K562 (cell line): ENCODE data around the gene ARL17A.
"Not testable (repeated sequence)": the region's sequence is repeated elsewhere in the genome, so short reads cannot be mapped to it uniquely, and the experiment has no call there.

Experiments
- ARID1B ChIP-seq: fragments of 450-650 bp; IDR thresholded peaks from 2 replicates; pipeline ENCODE4 v1.6.1; 2016; ENCODE audit warnings: antibody characterized with exemption, mild to moderate bottlenecking, inconsistent platforms
- BACH1 ChIP-seq: fragments of 200-800 bp; sonication (Bioruptor generic); IDR thresholded peaks from 2 replicates; pipeline ENCODE4 v1.6.1; 2016; ENCODE audit warnings: missing genetic modification characterization, missing compliant biosample characterization
- BRD4 ChIP-seq: fragments of 200-600 bp; sonication (generic); IDR thresholded peaks from 2 replicates; pipeline ENCODE4 v1.6.1; 2017; ENCODE audit warnings: inconsistent platforms
- CCAR2 ChIP-seq: fragments of 200-400 bp; formaldehyde crosslinking; IDR thresholded peaks from 2 replicates; pipeline ENCODE4 v1.6.1; 2017; ENCODE audit warnings: mild to moderate bottlenecking, low read depth, low read length
- ELF1 ChIP-seq: fragments of 200-800 bp; sonication (Bioruptor generic); IDR thresholded peaks from 2 replicates; pipeline ENCODE4 v1.6.1; 2016; ENCODE audit warnings: missing genetic modification characterization, missing compliant biosample characterization
- ESRRA ChIP-seq: fragments of 450-650 bp; IDR thresholded peaks from 2 replicates; pipeline ENCODE4 v1.6.1; 2014; ENCODE audit warnings: low read depth, mild to moderate bottlenecking, moderate library complexity, borderline replicate concordance
- ETV6 ChIP-seq, 3 experiments: fragments of 150-350 bp in 1 of 3; sonication (generic) in 1 of 3; formaldehyde crosslinking in 1 of 3; IDR thresholded peaks; 2 replicates each; pipeline versions ENCODE4 v1.6.1 to v1.8.0; 2014 to 2022; ENCODE audit warnings: borderline replicate concordance in 2 of 3, low read depth in 2 of 3, antibody characterized with exemption in 1 of 3, low read length in 1 of 3, mild to moderate bottlenecking in 1 of 3, missing genetic modification reagents in 1 of 3
- SP2 ChIP-seq: IDR thresholded peaks from 2 replicates; pipeline ENCODE4 v1.6.1; 2011; ENCODE audit warnings: mild to moderate bottlenecking, low read depth, low read length, moderate library complexity; ENCODE audit not compliant: poor library complexity, severe bottlenecking; ENCODE audit errors: extremely low read depth
- WHSC1 ChIP-seq: IDR thresholded peaks from one replicate; pipeline ENCODE4 v1.6.1; 2012; ENCODE audit warnings: low read length, control low read depth, inconsistent platforms
- ZBTB33 ChIP-seq: sonication (generic); formaldehyde crosslinking; IDR thresholded peaks from 2 replicates; pipeline ENCODE4 v1.8.1; 2023; ENCODE audit warnings: mild to moderate bottlenecking, missing genetic modification reagents
- TF ChIP-seq, protein P1 (sequence below): sonication (generic); formaldehyde crosslinking; IDR thresholded peaks from 2 replicates; pipeline ENCODE4 v1.8.1; 2023; ENCODE audit warnings: mild to moderate bottlenecking, missing genetic modification reagents
- TF ChIP-seq, protein P2 (sequence below): sonication (generic); formaldehyde crosslinking; IDR thresholded peaks from 2 replicates; pipeline ENCODE4 v1.8.0; 2022; ENCODE audit warnings: mild to moderate bottlenecking, missing genetic modification reagents

- not testable (repeated sequence) for TF ChIP-seq ARID1B; ESRRA; ETV6 (IDR thresholded peaks at IDR 0.05; ENCODE audit: borderline replicate concordance in 1 of 2, low read depth in 2 of 2, low read length in 1 of 2); ETV6 (CRISPR knock-in tag; IDR thresholded peaks at IDR 0.05; ENCODE audit: borderline replicate concordance); SP2; BACH1 (tag); ELF1 (tag); BRD4; CCAR2; WHSC1; ZBTB33
- TF ChIP-seq, protein P1, sequence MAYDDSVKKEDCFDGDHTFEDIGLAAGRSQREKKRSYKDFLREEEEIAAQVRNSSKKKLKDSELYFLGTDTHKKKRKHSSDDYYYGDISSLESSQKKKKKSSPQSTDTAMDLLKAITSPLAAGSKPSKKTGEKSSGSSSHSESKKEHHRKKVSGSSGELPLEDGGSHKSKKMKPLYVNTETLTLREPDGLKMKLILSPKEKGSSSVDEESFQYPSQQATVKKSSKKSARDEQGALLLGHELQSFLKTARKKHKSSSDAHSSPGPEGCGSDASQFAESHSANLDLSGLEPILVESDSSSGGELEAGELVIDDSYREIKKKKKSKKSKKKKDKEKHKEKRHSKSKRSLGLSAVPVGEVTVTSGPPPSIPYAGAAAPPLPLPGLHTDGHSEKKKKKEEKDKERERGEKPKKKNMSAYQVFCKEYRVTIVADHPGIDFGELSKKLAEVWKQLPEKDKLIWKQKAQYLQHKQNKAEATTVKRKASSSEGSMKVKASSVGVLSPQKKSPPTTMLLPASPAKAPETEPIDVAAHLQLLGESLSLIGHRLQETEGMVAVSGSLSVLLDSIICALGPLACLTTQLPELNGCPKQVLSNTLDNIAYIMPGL (CRISPR knock-in tag): not testable (repeated sequence)
- TF ChIP-seq, protein P2, sequence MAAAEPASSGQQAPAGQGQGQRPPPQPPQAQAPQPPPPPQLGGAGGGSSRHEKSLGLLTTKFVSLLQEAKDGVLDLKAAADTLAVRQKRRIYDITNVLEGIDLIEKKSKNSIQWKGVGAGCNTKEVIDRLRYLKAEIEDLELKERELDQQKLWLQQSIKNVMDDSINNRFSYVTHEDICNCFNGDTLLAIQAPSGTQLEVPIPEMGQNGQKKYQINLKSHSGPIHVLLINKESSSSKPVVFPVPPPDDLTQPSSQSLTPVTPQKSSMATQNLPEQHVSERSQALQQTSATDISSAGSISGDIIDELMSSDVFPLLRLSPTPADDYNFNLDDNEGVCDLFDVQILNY: not testable (repeated sequence)
Measured at GRCh38 chr17:46628753-46629436, 49.4 kb upstream of the ARL17A start.
